ENCODE results near the gene CYTH3.

The CYTH3 gene

GRCh38 chr7:6251653-6252052 lies 20.8 kb downstream of the CYTH3 start:
- no peak overlapping the region for H3K4me3 ChIP-seq (ENCODE audit: low read depth, low read length)
- ChIA-PET POLR2A (interaction anchor here (0.8 kb wide), 1 partner anchor 72 kb away, joined by 3 read pairs; no protein-coding TSS in a partner anchor), CTCF (interaction anchor here (1.4 kb wide), 1 partner anchor 92 kb away, joined by 5 read pairs; no protein-coding TSS in a partner anchor)
- DNase-seq (ENCODE audit: low read depth, low spot score) = no peak
- no peak for TF ChIP-seq CTCF (IDR thresholded peaks at IDR 0.05; ENCODE audit: insufficient read depth, low read length, missing control alignments)

- CTCF ChIA-PET = interaction anchor here (1.4 kb wide), 1 partner anchor 90 kb away, joined by 5 read pairs; no protein-coding TSS in a partner anchor
- no peak for TF ChIP-seq CTCF (IDR thresholded peaks at IDR 0.05; ENCODE audit: insufficient read depth, low read length, missing control alignments)
- no peak for DNase-seq (ENCODE audit: low read depth, low spot score)
- POLR2A ChIA-PET = no interaction called here
- no peak overlapping the region for H3K4me3 ChIP-seq (ENCODE audit: low read depth, low read length)
Measured at GRCh38 chr7:6250364-6250833, 22.0 kb downstream of the CYTH3 start.

- no peak for TF ChIP-seq CTCF (IDR thresholded peaks at IDR 0.05; ENCODE audit: insufficient read depth, low read length, missing control alignments)
- POLR2A ChIA-PET = interaction anchor here (0.8 to 1.0 kb wide), 3 partner anchors 12 to 79 kb away, joined by 3 read pairs; no protein-coding TSS in a partner anchor
- no peak for DNase-seq (ENCODE audit: low read depth, low spot score)
- CTCF ChIA-PET = interaction anchor here (1.0 to 2.5 kb wide), 6 partner anchors 10 to 89 kb away, joined by 3 to 11 read pairs (median 6); no protein-coding TSS in a partner anchor
- H3K4me3 ChIP-seq (ENCODE audit: low read depth, low read length) = no peak overlapping the region
Measured at GRCh38 chr7:6249043-6249442, 23.4 kb downstream of the CYTH3 start.

- CTCF ChIA-PET = interaction anchor here (1.0 to 2.5 kb wide), 6 partner anchors 10 to 88 kb away, joined by 3 to 11 read pairs (median 6); no protein-coding TSS in a partner anchor
- no peak for TF ChIP-seq CTCF (IDR thresholded peaks at IDR 0.05; ENCODE audit: insufficient read depth, low read length, missing control alignments)
- peak overlapping the region; percentile 16 for H3K4me3 ChIP-seq (ENCODE audit: low read depth, low read length)
- POLR2A ChIA-PET = interaction anchor here (0.8 to 1.0 kb wide), 3 partner anchors 12 to 78 kb away, joined by 3 read pairs; no protein-coding TSS in a partner anchor
- no peak for DNase-seq (ENCODE audit: low read depth, low spot score)
Measured at GRCh38 chr7:6248581-6248980, 23.8 kb downstream of the CYTH3 start.

GRCh38 chr7:6246251-6246917 lies 26.0 kb downstream of the CYTH3 start:
- no peak overlapping the region for H3K4me3 ChIP-seq (ENCODE audit: low read depth, low read length)
- POLR2A ChIA-PET = no interaction called here
- no peak for DNase-seq (ENCODE audit: low read depth, low spot score)
- CTCF ChIA-PET = interaction anchor here (0.9 to 2.4 kb wide), 6 partner anchors 61 to 86 kb away, joined by 3 to 14 read pairs (median 4); no protein-coding TSS in a partner anchor
- TF ChIP-seq CTCF (IDR thresholded peaks at IDR 0.05; ENCODE audit: insufficient read depth, low read length, missing control alignments) = no peak

GRCh38 chr7:6244021-6244420 lies 28.4 kb downstream of the CYTH3 start:
- no peak for TF ChIP-seq CTCF (IDR thresholded peaks at IDR 0.05; ENCODE audit: insufficient read depth, low read length, missing control alignments)
- POLR2A ChIA-PET = no interaction called here
- no peak overlapping the region for H3K4me3 ChIP-seq (ENCODE audit: low read depth, low read length)
- CTCF ChIA-PET = interaction anchor here (1.2 to 1.6 kb wide), 2 partner anchors 11 to 84 kb away, joined by 3 to 4 read pairs; no protein-coding TSS in a partner anchor
- DNase-seq (ENCODE audit: low read depth, low spot score) = no peak
